SK-N-SH treated with all-trans-retinoic acid at 6 μM for 48 hours (cell line): ENCODE measurements around the gene BPIFB2.

Source experiments
- ARNTL ChIP-seq: fragments of 450-650 bp; formaldehyde crosslinking; IDR thresholded peaks from 2 replicates; pipeline ENCODE4 v1.5.0; 2020; ENCODE audit warnings: low read depth, mild to moderate bottlenecking, moderate library complexity, borderline replicate concordance
- CSRNP3 ChIP-seq: fragments of 250-450 bp; sonication (Bioruptor Pico); IDR thresholded peaks from 2 replicates; pipeline ENCODE4 v1.5.1; 2021; ENCODE audit warnings: mild to moderate bottlenecking, moderate library complexity
- GLIS3 ChIP-seq: fragments of 250-450 bp; sonication (Bioruptor Pico); IDR thresholded peaks from 2 replicates; pipeline ENCODE4 v1.5.0; 2020; ENCODE audit warnings: mild to moderate bottlenecking, moderate library complexity
- RARB ChIP-seq: fragments of 250-450 bp; sonication (Bioruptor Pico); IDR thresholded peaks from 2 replicates; pipeline ENCODE4 v1.8.0; 2021; ENCODE audit warnings: mild to moderate bottlenecking, moderate library complexity
- TOX ChIP-seq: fragments of 250-450 bp; sonication (Bioruptor Pico); IDR thresholded peaks from 2 replicates; pipeline ENCODE4 v1.8.0; 2021; ENCODE audit warnings: mild to moderate bottlenecking, moderate library complexity, borderline replicate concordance
- ZC3H10 ChIP-seq: fragments of 250-450 bp; sonication (Bioruptor Pico); IDR thresholded peaks from 2 replicates; pipeline ENCODE4 v1.5.1; 2021; ENCODE audit warnings: mild to moderate bottlenecking, moderate library complexity
- ZFP30 ChIP-seq: fragments of 450-650 bp; formaldehyde crosslinking; IDR thresholded peaks from 2 replicates; pipeline ENCODE4 v1.5.0; 2022; ENCODE audit warnings: mild to moderate bottlenecking, moderate library complexity
- ZNF70 ChIP-seq: fragments of 450-650 bp; formaldehyde crosslinking; IDR thresholded peaks from 2 replicates; pipeline ENCODE4 v1.5.0; 2020; ENCODE audit warnings: mild to moderate bottlenecking, moderate library complexity
- ZNF8 ChIP-seq: fragments of 450-650 bp; formaldehyde crosslinking; IDR thresholded peaks from 2 replicates; pipeline ENCODE4 v1.5.0; 2020; ENCODE audit warnings: mild to moderate bottlenecking, moderate library complexity
- TF ChIP-seq, protein P1 (sequence below): fragments of 250-450 bp; sonication (Bioruptor Pico); IDR thresholded peaks from 2 replicates; pipeline ENCODE4 v1.8.0; 2020; ENCODE audit warnings: mild to moderate bottlenecking, moderate library complexity, borderline replicate concordance

DNA sequence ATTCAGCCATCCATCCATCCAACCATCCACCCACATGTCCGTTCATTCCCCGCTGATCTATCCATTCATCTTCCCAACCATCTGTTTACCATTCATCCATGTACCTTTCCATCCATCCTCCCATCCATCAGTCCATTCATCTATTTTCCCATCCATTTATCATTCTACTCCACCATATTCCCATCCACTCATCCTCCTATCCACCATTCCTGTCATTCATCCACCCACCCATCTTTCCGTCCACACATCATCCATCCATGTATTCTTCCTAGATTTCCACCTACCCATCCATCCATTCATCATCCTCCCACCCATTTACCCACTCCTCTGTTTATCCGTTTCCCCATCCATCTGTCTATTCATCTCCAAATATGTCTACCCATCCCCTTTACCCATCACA, 30.7 kb downstream of the BPIFB2 start:
- TF ChIP-seq GLIS3: no peak
- TF ChIP-seq, protein P1, sequence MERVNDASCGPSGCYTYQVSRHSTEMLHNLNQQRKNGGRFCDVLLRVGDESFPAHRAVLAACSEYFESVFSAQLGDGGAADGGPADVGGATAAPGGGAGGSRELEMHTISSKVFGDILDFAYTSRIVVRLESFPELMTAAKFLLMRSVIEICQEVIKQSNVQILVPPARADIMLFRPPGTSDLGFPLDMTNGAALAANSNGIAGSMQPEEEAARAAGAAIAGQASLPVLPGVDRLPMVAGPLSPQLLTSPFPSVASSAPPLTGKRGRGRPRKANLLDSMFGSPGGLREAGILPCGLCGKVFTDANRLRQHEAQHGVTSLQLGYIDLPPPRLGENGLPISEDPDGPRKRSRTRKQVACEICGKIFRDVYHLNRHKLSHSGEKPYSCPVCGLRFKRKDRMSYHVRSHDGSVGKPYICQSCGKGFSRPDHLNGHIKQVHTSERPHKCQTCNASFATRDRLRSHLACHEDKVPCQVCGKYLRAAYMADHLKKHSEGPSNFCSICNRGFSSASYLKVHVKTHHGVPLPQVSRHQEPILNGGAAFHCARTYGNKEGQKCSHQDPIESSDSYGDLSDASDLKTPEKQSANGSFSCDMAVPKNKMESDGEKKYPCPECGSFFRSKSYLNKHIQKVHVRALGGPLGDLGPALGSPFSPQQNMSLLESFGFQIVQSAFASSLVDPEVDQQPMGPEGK (CRISPR knock-in tag): no peak
- no peak for TF ChIP-seq ZNF70 (CRISPR knock-in tag)
- TF ChIP-seq ARNTL (CRISPR knock-in tag): no peak
- no peak for TF ChIP-seq TOX (CRISPR knock-in tag)
- no peak for TF ChIP-seq ZNF8 (CRISPR knock-in tag)
- TF ChIP-seq ZFP30 (CRISPR knock-in tag): no peak
- TF ChIP-seq CSRNP3 (CRISPR knock-in tag): no peak
- TF ChIP-seq RARB (CRISPR knock-in tag): no peak
- no peak for TF ChIP-seq ZC3H10 (CRISPR knock-in tag)
